Mucosa of descending colon (tissue), 3 donors: ENCODE results near the gene IER5. TPM values are rescaled to one million over a fixed set of nuclear protein-coding genes. Genes with fewer than 3 reads are reported as not detected.

Experiments
- ATAC-seq: fragments of 200-7000 bp; cut with Tn5 transposase; one replicate; pipeline ENCODE4 v1.9.1; 2020; ENCODE audit warnings: mild to moderate bottlenecking, moderate library complexity
- DNase-seq, 3 donors: peaks; one replicate each; pipeline ENCODE4 v3.0.0-alpha.2; 2020
- H3K36me3 ChIP-seq: fragments of 200-600 bp; one replicate; pipeline ENCODE4 v1.8.0; 2021; ENCODE audit warnings: low read depth, mild to moderate bottlenecking
- H3K4me1 ChIP-seq: fragments of 200-600 bp; one replicate; pipeline ENCODE4 v1.8.0; 2021; ENCODE audit warnings: low read depth, mild to moderate bottlenecking
- H3K4me3 ChIP-seq: fragments of 200-600 bp; one replicate; pipeline ENCODE4 v1.8.0; 2021; ENCODE audit warnings: mild to moderate bottlenecking
- H3K9me3 ChIP-seq: fragments of 200-600 bp; one replicate; pipeline ENCODE4 v1.8.0; 2021; ENCODE audit warnings: mild to moderate bottlenecking
- CTCF ChIP-seq: fragments of 200-600 bp; IDR thresholded peaks from one replicate; pipeline ENCODE4 v1.8.0; 2022; ENCODE audit warnings: antibody characterized with exemption, mild to moderate bottlenecking
- intact Hi-C, 2 donors: fragments of 100-400 bp; cut with DNase I in 1 of 2; cut with micrococcal nuclease in 1 of 2; formaldehyde crosslinking; loops; one replicate each; pipeline versions ENCODE4 v1.11.0 to v1.11.1; 2022; cut with DNase I, micrococcal nuclease
- total RNA-seq, 3 donors: library from RNA; stranded (reverse); fragmentation: NEBNext Ultra II Directional in 2 of 3; extraction: Animal tissue kit (Norgen Biotek cat#: 25700) in 2 of 3; gene quantifications; one replicate each; pipeline versions ENCODE4 v1.2.1 to v1.2.4, GENCODE V29; 2021 to 2023
- donor health status: DM: no; HTN: no; CAD: no; lungs with moderate emphysema.
- donor health status: DM: no; HTN: no; CAD: no.
- donor health status: DM: no; HTN: yes; CAD: no.

IER5 gene
- total RNA-seq, 3 donors from 2014 or later: 15.4 to 16.7 (median 16.4) TPM

- ATAC-seq (no peak), DNase-seq (no peak)
- no peak for TF ChIP-seq CTCF
- Histone ChIP-seq H3K4me1 (peaks cover 6% of the 10 kb centered on the region), H3K9me3 (no peaks in the 10 kb centered on the region), H3K4me3 (no peak overlapping the region), H3K36me3 (no peaks in the 10 kb centered on the region)
- intact Hi-C loops: no loop called here
Measured at GRCh38 chr1:181129771-181130606, 41.5 kb downstream of the IER5 start.

DNA sequence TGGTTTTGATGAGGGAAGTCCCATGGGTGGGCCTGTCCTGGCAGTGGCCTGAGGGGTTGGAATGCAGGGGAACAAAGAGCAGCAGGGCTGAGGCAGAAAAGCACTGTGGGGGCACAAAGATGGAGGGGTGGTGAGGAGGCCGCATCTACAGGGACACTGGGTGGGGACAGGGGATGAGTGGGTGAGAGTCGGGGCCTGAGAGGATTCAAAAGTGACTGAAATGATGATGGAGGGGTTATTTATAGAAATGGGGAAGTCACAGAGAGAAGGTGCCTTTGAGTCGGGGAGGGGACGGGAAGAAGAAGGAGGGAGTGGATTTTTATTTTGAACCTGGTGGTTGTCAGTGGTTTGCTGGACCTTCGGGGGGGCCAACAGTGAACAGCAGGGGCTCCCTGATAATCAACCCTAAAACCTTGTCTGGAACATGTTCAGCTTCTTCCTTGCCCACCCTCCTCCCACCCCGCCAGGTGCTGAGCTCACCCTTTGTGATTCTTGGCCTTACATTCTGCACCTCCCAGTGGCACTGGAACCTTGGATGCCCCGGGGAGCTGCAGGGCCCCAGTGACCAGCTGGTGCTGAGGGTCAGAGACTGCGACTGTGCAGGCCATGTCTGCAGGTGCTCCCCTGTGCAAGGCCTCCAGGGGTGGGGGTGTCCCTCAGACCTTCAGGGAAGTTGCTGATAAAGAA is 42.9 kb downstream of the IER5 start:
- ATAC-seq: no peak
- intact Hi-C loops: no loop called here
- no peak overlapping the region for H3K4me3 ChIP-seq
- no peaks in the 10 kb centered on the region for H3K9me3 ChIP-seq
- no peak for DNase-seq
- TF ChIP-seq CTCF: no peak
- no peaks in the 10 kb centered on the region for H3K36me3 ChIP-seq
- H3K4me1 ChIP-seq: peaks cover 13% of the 10 kb centered on the region

GRCh38 chr1:181133441-181133951 is 45.0 kb downstream of the IER5 start:
- DNase-seq (no peak), ATAC-seq (no peak)
- intact Hi-C loops: no loop called here
- TF ChIP-seq CTCF: no peak
- H3K36me3 ChIP-seq: no peaks in the 10 kb centered on the region
- H3K4me1 ChIP-seq: peaks cover 13% of the 10 kb centered on the region
- H3K4me3 ChIP-seq: no peak overlapping the region
- no peaks in the 10 kb centered on the region for H3K9me3 ChIP-seq

- ATAC-seq (no peak), DNase-seq (peak in 1 of 3 donors; percentile 35)
- H3K4me1 ChIP-seq: peaks cover 13% of the 10 kb centered on the region
- no peaks in the 10 kb centered on the region for H3K36me3 ChIP-seq
- H3K4me3 ChIP-seq: no peak overlapping the region
- intact Hi-C loops: no loop called here
- no peaks in the 10 kb centered on the region for H3K9me3 ChIP-seq
- TF ChIP-seq CTCF: no peak
Measured at GRCh38 chr1:181133969-181134418, 45.5 kb downstream of the IER5 start.

- H3K4me3 ChIP-seq: no peak overlapping the region
Measured at GRCh38 chr1:181134543-181135436, 46.3 kb downstream of the IER5 start.

More at GRCh38 chr1:181134543-181135436, 46.3 kb downstream of the IER5 start:
- no peaks in the 10 kb centered on the region for H3K36me3 ChIP-seq
- H3K9me3 ChIP-seq: no peaks in the 10 kb centered on the region
- intact Hi-C loops: no loop called here
- DNase-seq (peak; percentile 58 to 79 (median 75)), ATAC-seq (peak; percentile 69)
- TF ChIP-seq CTCF: no peak
- peaks cover 17% of the 10 kb centered on the region for H3K4me1 ChIP-seq
